ENCODE measurements around the gene CCDC148. TPM values are rescaled to one million over a fixed set of nuclear protein-coding genes. Genes with fewer than 3 reads are reported as not detected.

CCDC148 gene
- total RNA-seq (2022; extraction: Qiagen RNA extraction; ENCODE audit: low read depth), result 0.27 to 0.50 TPM (median 0.37 TPM) in 5 replicates

GRCh38 chr2:158456309-158457066 lies at the start of gene CCDC148, which contains the start of gene PKP4:
CCDC148 (minus strand) TSS chr2:158456753; CDS start chr2:158456439, 314 bp downstream.
PKP4 (plus strand) TSS chr2:158456952; CDS start chr2:158533185, 76,233 bp downstream.

Other genes with a start within 250 kb of the CCDC148 start
- gene PKP4, start 199 bp upstream of the CCDC148 start, total RNA-seq (2022; extraction: Qiagen RNA extraction; ENCODE audit: low read depth), result 23.2 to 29.4 TPM (median 26.4 TPM) in 5 replicates

Measured in A549 treated with RU486 at 1 μM for 4 hours (cell line).